Measurements from ENCODE around the gene PTPN22. TPM values are rescaled to one million over a fixed set of nuclear protein-coding genes. Genes with fewer than 3 reads are reported as not detected.

Gene PTPN22
- total and polyA plus RNA-seq, 8 donors, result 0.57 to 2.3 (median 1.1) TPM

DNA sequence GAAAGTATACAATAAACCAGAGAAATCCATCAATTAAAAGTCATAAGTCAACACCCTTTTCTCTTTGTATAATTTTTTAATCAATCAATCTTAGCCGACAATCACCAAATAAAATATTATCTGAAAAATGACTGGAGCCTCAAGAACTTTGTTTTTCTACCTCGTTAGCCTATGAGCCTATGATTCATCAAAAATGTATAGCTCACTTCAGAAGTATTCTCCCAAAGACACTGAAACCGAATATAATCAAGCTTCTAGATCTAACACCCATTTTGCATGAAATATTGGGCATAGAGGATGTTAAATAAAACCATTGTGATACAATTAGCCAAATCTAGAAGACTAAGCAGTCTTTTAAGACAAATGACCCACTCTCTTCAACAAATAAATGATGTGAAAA is 41.5 kb downstream of the PTPN22 start:
- no peaks in the 10 kb centered on the region for H3K9me3 ChIP-seq
- no peaks in the 10 kb centered on the region for H3K27me3 ChIP-seq
- H3K27ac ChIP-seq, result no peak overlapping the region
- intact Hi-C loops (cut with DNase I), result loop anchor here in 1 of 3 donors (10.0 kb wide), 1 partner anchor 75 kb away; the partner anchor contains the start of genes AP4B1 and DCLRE1B
- no peak overlapping the region for H3K4me3 ChIP-seq
- TF ChIP-seq, protein P1, sequence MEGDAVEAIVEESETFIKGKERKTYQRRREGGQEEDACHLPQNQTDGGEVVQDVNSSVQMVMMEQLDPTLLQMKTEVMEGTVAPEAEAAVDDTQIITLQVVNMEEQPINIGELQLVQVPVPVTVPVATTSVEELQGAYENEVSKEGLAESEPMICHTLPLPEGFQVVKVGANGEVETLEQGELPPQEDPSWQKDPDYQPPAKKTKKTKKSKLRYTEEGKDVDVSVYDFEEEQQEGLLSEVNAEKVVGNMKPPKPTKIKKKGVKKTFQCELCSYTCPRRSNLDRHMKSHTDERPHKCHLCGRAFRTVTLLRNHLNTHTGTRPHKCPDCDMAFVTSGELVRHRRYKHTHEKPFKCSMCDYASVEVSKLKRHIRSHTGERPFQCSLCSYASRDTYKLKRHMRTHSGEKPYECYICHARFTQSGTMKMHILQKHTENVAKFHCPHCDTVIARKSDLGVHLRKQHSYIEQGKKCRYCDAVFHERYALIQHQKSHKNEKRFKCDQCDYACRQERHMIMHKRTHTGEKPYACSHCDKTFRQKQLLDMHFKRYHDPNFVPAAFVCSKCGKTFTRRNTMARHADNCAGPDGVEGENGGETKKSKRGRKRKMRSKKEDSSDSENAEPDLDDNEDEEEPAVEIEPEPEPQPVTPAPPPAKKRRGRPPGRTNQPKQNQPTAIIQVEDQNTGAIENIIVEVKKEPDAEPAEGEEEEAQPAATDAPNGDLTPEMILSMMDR (IDR thresholded peaks at IDR 0.05), result no peak
- 60 to 63% methylated on average over 3 of the region's 3 CpGs for WGBS, 2 donors
- no peaks in the 10 kb centered on the region for H3K36me3 ChIP-seq
- H3K4me1 ChIP-seq, result no peaks in the 10 kb centered on the region
- no peak for ATAC-seq
- FAIRE-seq, result no peak
- no peak for DNase-seq

DNA sequence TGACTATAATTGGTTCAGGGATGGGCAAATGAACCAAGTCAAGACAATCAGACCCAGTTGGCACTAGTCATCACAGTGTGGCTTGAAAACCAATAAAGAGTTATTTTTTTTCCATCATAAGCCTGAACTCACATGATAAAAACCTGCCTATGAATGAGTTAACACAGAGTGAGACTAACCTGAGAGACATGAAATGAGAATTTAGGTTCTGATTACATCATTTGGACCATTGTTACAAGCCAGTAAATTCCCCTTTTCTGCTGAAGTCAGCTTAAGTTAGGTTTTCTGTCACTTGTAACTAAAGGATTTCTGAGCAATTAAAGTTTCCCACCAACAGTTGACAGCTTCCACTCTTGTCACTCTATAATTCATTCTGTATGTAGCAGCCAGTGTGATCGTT is 49.6 kb downstream of the PTPN22 start:
- FAIRE-seq (no peak), ATAC-seq (no peak), DNase-seq (no peak)
- TF ChIP-seq, protein P1 (IDR thresholded peaks at IDR 0.05), result no peak
- Histone ChIP-seq H3K9me3 (no peaks in the 10 kb centered on the region), H3K27ac (no peak overlapping the region), H3K4me3 (no peak overlapping the region), H3K4me1 (no peaks in the 10 kb centered on the region), H3K27me3 (no peaks in the 10 kb centered on the region), H3K36me3 (no peaks in the 10 kb centered on the region)
- WGBS, 2 donors, result 58 to 64% methylated on average over 1 of the region's 1 CpG
- intact Hi-C loops (cut with DNase I), result no loop called here

DNA sequence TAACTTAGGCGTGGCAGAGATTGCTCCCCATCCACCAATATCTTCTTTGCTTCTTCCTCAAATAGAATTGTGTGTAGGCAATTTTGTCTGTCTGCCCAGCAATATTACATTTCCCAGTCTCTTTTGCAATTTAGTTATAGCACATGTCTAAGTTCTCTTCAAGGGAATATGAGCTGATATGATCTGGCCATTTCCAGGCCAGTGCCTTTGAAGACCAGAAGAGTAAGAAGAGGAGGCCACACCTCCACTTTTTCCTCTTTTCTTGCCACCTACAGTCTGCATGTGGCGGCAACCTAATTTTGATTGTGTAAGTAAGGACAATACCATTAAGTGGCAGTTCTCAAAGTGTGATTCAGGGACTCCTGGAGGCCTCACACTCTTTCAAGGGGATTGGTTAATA is 52.9 kb downstream of the PTPN22 start:
- H3K9me3 ChIP-seq, result no peaks in the 10 kb centered on the region
- WGBS, 2 donors, result 85 to 90% methylated on average over 2 of the region's 2 CpGs
- DNase-seq, result no peak
- no peak for FAIRE-seq
- no peak overlapping the region for H3K27ac ChIP-seq
- H3K36me3 ChIP-seq, result no peaks in the 10 kb centered on the region
- intact Hi-C loops (cut with DNase I), result no loop called here
- H3K4me3 ChIP-seq, result no peak overlapping the region
- no peaks in the 10 kb centered on the region for H3K4me1 ChIP-seq
- H3K27me3 ChIP-seq, result no peaks in the 10 kb centered on the region
- TF ChIP-seq, protein P1 (IDR thresholded peaks at IDR 0.05), result no peak
- no peak for ATAC-seq

DNA sequence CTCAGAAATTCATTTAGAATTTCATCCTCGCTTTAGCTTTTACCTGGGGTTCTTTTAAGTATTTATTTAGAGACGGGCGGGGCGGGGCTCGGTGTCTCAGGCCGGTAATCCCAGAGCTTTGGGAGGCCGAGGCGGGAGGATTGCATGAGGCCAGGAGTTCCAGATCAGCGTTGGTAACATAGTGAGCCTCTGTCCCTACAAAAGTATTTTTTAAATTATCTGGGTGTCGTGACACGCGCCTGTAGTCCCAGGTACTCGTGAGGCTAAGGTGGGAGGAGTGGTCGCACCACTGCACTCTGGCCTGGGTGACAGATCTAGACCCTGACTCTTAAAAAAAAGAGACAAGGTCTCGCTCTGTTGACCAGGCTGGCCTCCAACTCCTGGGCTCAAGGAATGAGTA is 58.3 kb downstream of the PTPN22 start:
- Histone ChIP-seq H3K4me1 (peaks cover 0 to 25% (median 9%) of the 10 kb centered on the region in 3 donors), H3K36me3 (no peaks in the 10 kb centered on the region), H3K4me3 (no peak overlapping the region), H3K27ac (no peak overlapping the region), H3K27me3 (no peaks in the 10 kb centered on the region), H3K9me3 (no peaks in the 10 kb centered on the region)
- WGBS, 2 donors, result 93 to 94% methylated on average over 15 of the region's 15 CpGs
- FAIRE-seq (no peak), ATAC-seq (no peak), DNase-seq (peak in 3 of 6 donors; percentile 16 to 25 (median 22))
- TF ChIP-seq, protein P1 (IDR thresholded peaks at IDR 0.05), result no peak
- intact Hi-C loops (cut with DNase I), result no loop called here

DNA sequence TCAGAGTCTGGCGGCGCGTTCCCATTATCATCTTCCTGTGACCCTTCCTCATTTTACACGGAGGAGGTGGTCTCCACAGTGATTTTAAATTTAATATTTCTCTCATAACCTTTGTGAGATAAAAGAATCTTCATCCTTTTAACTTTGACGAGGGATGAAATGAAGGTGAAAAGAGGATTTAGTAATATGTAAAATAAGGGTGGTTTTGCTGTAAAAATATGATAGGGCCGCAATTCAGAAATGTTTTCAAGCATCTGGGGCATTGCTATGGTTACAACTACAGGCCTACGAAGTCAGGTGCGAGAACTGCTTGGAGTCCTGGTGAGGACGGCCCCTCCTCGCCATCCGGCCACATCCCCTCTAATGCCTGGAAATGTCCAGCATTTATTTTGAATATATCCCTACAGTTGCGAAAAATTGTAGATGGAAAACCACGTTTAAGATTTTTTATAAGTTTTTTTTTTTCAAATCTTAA is 58.8 kb downstream of the PTPN22 start:
- peak overlapping the region; percentile 5 to 82 (median 42) for H3K4me3 ChIP-seq
- ATAC-seq, result no peak
- no peaks in the 10 kb centered on the region for H3K27me3 ChIP-seq
- peak overlapping the region; percentile 19 to 97 (median 60) for H3K27ac ChIP-seq
- H3K36me3 ChIP-seq, result no peaks in the 10 kb centered on the region
- no peak for FAIRE-seq
- no peaks in the 10 kb centered on the region for H3K9me3 ChIP-seq
- TF ChIP-seq, protein P1 (IDR thresholded peaks at IDR 0.05), result no peak
- peak in 3 of 6 donors; percentile 27 to 34 (median 31) for DNase-seq
- WGBS, 2 donors, result 16% methylated on average over 13 of the region's 13 CpGs
- peaks cover 0 to 26% (median 14%) of the 10 kb centered on the region in 3 donors for H3K4me1 ChIP-seq
- intact Hi-C loops (cut with DNase I), result no loop called here

Data from pancreas (tissue), 10 donors.